GM19395 (cell line): ENCODE measurements around the gene FNDC8.
"Not testable (repeated sequence)": the region's sequence is repeated elsewhere in the genome, so short reads cannot be mapped to it uniquely, and the experiment has no call there.

Source experiments
- ATAC-seq: cut with Tn5 transposase; IDR thresholded peaks from one replicate; pipeline ENCODE4 v1.9.1; 2021; ENCODE audit warnings: mild to moderate bottlenecking, moderate library complexity; ENCODE audit not compliant: unreplicated experiment

Gene FNDC8

GRCh38 chr17:35121315-35121714 is at the start of gene FNDC8:
FNDC8 (plus strand) TSS chr17:35121615; CDS start chr17:35121694, 79 bp downstream.
- no peak for ATAC-seq

- ATAC-seq = no peak
Observed at GRCh38 chr17:35073183-35073790, 48.1 kb upstream of the FNDC8 start.

DNA sequence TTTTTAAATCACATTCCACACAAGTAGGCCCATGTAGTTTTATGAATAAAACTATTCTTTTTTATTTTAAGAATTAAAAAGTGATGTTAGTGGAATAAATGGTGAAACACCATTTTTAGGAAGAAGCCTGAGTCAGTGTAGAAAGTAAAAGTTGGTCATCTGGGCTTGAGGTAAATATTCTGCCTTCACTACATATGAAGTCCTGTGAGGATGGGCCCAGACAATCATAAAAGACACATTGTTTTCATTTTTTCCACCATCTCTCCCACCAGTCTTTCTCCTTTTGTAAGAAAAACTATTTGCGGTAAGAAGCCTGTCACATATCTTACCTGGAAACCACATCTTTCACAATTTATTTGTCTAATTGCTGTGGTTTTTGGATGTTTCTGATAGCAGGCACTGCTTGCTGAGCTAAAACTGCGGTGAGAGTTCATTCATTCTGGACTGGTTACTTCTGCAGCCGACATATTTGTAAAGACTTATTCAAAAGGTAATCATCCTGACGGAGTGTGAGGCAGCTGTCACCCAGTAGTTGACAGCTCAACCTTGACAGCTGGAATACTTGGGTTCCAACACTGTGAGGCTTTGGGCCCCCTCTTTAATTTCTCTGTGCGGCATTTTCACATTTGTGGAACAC is 47.3 kb upstream of the FNDC8 start:
- ATAC-seq = no peak

- ATAC-seq = no peak
Observed at GRCh38 chr17:35074711-35075707, 46.4 kb upstream of the FNDC8 start.

GRCh38 chr17:35076874-35077273 is 44.5 kb upstream of the FNDC8 start:
- no peak for ATAC-seq

DNA sequence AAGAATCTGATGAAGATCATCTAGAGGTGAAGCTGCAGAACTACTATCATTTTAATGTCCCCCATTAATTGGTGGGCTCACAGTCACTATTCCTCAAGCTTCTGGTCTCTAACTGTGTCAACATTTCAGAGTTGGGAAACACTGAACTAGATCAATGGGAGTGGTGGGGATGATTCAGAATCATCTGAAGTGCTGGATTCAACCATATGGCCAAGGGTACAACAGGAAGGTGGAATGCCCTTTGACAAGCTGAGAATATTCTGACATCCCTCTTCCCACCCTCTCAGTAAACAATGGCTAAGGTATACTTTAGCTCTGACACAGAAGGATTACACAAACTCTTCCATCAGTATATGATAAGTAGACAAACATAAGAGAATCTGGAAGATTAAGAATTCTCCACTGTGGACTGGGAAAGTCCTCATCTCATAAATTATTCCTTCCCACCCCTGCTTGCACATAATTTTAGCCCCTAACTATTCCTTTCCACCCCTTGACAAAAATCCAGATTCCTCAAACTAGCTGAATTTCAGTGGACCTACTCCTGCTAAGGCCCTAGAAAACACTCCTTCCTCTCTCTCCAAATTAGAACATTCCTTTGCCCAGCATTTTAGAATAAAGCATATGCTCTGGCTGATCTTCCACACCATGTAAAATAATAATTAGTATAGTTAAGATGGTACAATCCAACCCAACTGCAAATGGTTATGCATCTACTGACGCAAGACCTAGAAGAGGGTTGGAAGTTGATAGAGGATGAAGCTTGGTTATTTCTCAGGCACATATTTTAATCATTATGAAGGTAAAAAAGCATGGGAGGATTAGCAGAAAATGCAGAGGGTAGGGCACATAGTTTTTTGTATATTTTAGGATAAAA is 41.6 kb upstream of the FNDC8 start:
- no peak for ATAC-seq

GRCh38 chr17:35080536-35080935 is 40.9 kb upstream of the FNDC8 start:
- no peak for ATAC-seq

GRCh38 chr17:35081638-35082037 is 39.8 kb upstream of the FNDC8 start:
- ATAC-seq = no peak

DNA sequence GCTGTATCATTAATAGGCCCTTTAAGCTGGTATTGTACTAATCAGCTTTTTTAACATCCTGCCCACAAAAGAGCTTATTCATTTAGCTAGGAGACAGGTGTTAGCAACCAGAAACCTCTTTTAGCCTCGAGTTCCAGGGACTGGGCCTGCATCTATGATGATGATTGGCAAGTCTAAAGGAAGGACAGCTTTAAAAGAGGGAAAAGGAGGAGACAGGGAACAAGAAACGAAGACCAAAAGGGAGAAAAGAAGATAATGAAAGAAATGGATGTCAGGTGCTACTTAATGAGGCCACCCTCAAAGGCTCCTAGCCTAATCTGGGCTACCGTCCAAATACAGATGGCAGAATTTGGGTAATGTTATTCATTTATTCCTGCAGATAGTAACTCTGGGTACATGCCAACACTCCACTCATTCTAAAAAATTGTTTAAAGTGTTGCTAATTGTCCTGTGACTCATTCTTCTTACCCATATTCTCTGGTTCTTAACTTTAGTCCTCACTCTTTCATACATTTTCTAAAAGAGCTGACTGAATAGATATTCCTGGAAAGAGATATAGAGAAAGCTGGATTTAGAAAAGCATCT is 39.2 kb upstream of the FNDC8 start:
- no peak for ATAC-seq

- ATAC-seq = no peak
Observed at GRCh38 chr17:35083071-35083470, 38.3 kb upstream of the FNDC8 start.

DNA sequence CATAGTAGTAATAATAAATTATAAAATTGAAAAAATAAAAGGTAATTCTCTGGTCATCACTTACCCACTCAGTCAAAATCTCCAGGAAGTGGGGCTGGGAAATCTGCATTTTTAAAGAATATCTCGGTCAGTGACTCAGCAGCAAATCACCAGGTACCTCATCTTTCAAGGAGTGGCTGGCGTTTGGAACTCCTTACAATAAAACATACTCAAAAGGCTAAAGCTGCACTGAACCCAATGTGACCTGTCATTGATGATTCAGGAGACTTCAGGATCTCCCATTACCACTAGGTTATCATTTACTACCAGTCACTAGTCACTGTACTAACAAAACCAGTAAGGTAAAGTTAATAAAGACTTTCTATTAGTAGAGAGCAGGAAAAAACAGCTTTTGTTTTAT is 36.4 kb upstream of the FNDC8 start:
- no peak for ATAC-seq

DNA sequence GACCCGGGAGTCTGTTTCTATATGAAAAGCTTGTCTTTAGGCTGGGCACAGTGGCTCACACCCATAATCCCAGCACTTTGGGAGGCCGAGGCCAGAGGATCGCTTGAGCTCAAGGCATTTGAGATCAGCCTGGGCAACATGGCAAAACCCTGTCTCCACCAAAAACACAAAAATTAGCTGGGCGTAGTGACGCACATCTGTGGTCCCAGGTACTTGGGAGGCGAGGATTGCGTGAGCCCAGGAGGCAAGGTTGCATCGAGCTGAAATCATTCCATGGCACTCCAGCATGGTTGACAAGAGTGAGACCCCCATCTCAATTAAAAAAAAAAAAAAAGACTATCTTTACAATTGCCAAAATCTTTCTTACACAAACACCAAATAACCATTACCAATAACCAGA is 35.3 kb upstream of the FNDC8 start:
- no peak for ATAC-seq

GRCh38 chr17:35086931-35087573 is 34.4 kb upstream of the FNDC8 start:
- no peak for ATAC-seq

- peak; percentile 4 for ATAC-seq
Observed at GRCh38 chr17:35087731-35088355, 33.6 kb upstream of the FNDC8 start.

GRCh38 chr17:35088356-35088880 is 33.0 kb upstream of the FNDC8 start:
- peak; percentile 17 for ATAC-seq

DNA sequence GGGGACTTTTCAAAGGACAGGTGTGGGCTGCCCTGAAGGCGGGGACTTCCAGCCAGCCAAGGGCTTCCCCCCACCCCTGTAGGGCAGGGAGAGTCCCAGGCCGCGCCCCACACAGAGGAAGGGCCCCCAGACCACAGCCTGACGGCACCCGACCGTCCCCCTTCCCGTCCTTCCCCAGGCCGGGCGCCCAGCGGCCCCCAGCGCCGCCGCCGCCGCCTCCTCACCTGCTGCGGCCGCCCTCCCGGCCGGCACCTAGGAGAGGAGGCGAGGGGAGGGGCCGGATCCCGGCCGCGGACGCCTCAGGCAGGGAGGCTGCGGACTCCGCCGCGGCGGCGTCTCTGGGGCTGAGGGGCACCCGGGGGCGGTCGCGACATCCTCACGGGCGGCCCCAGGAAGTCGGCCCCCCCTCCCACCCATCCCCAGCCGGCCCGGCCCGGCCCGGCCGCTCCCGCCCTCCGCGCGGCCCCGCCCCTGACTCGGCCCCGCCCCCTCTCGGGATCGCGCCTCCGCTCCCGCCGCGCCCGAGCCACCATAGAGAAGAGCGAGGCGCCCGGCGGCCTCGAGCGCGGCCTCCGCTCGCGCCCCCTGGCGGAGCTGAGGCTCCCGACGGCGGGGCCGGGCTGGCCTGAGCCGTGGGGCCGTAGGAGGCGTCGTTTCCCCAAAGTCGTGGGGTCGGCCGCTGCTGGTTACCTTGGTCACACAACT is 32.4 kb upstream of the FNDC8 start:
- ATAC-seq = peak; percentile 70

GRCh38 chr17:35089586-35090296 is 31.7 kb upstream of the FNDC8 start:
- peak; percentile 23 for ATAC-seq

GRCh38 chr17:35090707-35091106 is 30.7 kb upstream of the FNDC8 start:
- ATAC-seq = not testable (repeated sequence)
